HepG2 (cell line): ENCODE measurements around the gene MAPRE3. TPM values are rescaled to one million over a fixed set of nuclear protein-coding genes. Genes with fewer than 3 reads are reported as not detected.

Experiments
- ATAC-seq: fragments of 200-7000 bp; cut with Tn5 transposase; 3 replicates; pipeline ENCODE4 v1.9.1; 2020; ENCODE audit warnings: mild to moderate bottlenecking, moderate library complexity
- BruUV-seq: library from RNA; stranded (reverse); fragments of 400-500 nt; replicated peaks from 2 replicates; lab custom pipeline; 2021; lab: Mats Ljungman, UMichigan
- CTCF ChIA-PET: fragments of 300-600 bp; formaldehyde crosslinking; extraction: SDS; loops from one replicate; lab custom pipeline; 2021; ENCODE audit warnings: low total read pairs, inconsistent platforms, low intra/inter-chr PET ratio; lab: Yijun Ruan, JAX
- POLR2A ChIA-PET: fragments of 350-600 bp; sonication (Branson Sonifier 250); formaldehyde crosslinking; loops from one replicate; lab custom pipeline; 2020; ENCODE audit warnings: antibody characterized with exemption, inconsistent platforms; lab: Yijun Ruan, JAX
- DNase-seq: peaks from one replicate; pipeline ENCODE4 v3.0.0-alpha.2; 2015; ENCODE audit warnings: low spot score
- FAIRE-seq: peaks from 3 replicates; lab custom pipeline; 2011; peaks lifted over from hg19 to GRCh38; lab: Jason Lieb, UNC
- H2AFZ ChIP-seq: one replicate; pipeline ENCODE4 v1.6.1; 2011; ENCODE audit warnings: low read length, inconsistent platforms
- H3K27ac ChIP-seq: fragments of 300-600 bp; 3 replicates; pipeline ENCODE4 v1.8.0; 2011; ENCODE audit warnings: mixed run types, mild to moderate bottlenecking, mixed read lengths, low read length, inconsistent platforms; ENCODE audit not compliant: insufficient read depth; ENCODE audit errors: extremely low read length
- H3K27me3 ChIP-seq, 2 experiments: fragments of 200-600 bp in 1 of 2; 2 replicates in 1 of 2; 3 replicates in 1 of 2; pipeline versions ENCODE4 v1.6.0 to v1.8.0; 2011; ENCODE audit warnings: low read length in 2 of 2, mild to moderate bottlenecking in 2 of 2, moderate library complexity in 2 of 2, inconsistent platforms in 1 of 2; ENCODE audit not compliant: insufficient read depth in 2 of 2, control insufficient read depth in 1 of 2
- H3K36me3 ChIP-seq, 2 experiments: fragments of 200-600 bp in 1 of 2; replicated peaks in 1 of 2; 2 replicates in 1 of 2; 3 replicates in 1 of 2; pipeline versions ENCODE4 v1.5.1 to v1.8.0; 2011; ENCODE audit warnings: low read length in 2 of 2, inconsistent platforms in 1 of 2; ENCODE audit not compliant: insufficient read depth in 2 of 2, control insufficient read depth in 1 of 2
- H3K4me1 ChIP-seq: 2 replicates; pipeline ENCODE4 v1.5.1; 2012; ENCODE audit warnings: low read length, inconsistent platforms; ENCODE audit not compliant: insufficient read depth
- H3K4me2 ChIP-seq: 2 replicates; pipeline ENCODE4 v1.6.0; 2011; ENCODE audit warnings: low read depth, low read length, inconsistent platforms
- H3K4me3 ChIP-seq, 3 experiments: fragments of 200-600 bp in 1 of 3; sonication (generic), shearing (Covaris generic) in 1 of 3; replicated peaks in 1 of 3; 2 replicates each; pipeline ENCODE4 v1.5.1; 2011 to 2016; ENCODE audit warnings: low read length in 3 of 3, inconsistent platforms in 2 of 3, low read depth in 2 of 3, mild to moderate bottlenecking in 2 of 3, control low read depth in 1 of 3, mixed read lengths in 1 of 3; ENCODE audit not compliant: insufficient read depth in 1 of 3
- H3K79me2 ChIP-seq: one replicate; pipeline ENCODE4 v1.6.1; 2011; ENCODE audit warnings: low read length, inconsistent platforms; ENCODE audit not compliant: insufficient read depth
- H3K9ac ChIP-seq: 2 replicates; pipeline ENCODE4 v1.6.0; 2011; ENCODE audit warnings: mild to moderate bottlenecking, low read depth, low read length, inconsistent platforms; ENCODE audit not compliant: insufficient read depth
- H3K9me3 ChIP-seq: 2 replicates; pipeline ENCODE4 v1.5.1; 2012; ENCODE audit warnings: mild to moderate bottlenecking, low read length
- H4K20me1 ChIP-seq: 2 replicates; pipeline ENCODE4 v1.6.0; 2011; ENCODE audit warnings: inconsistent platforms, mild to moderate bottlenecking, low read length, moderate library complexity; ENCODE audit not compliant: insufficient read depth
- ARID2 ChIP-seq: sonication (generic); formaldehyde crosslinking; IDR thresholded peaks from 2 replicates; pipeline ENCODE4 v1.8.1; 2022; ENCODE audit warnings: mild to moderate bottlenecking, missing genetic modification reagents, borderline replicate concordance
- ATM ChIP-seq: fragments of 450-650 bp; IDR thresholded peaks from 2 replicates; pipeline ENCODE4 v1.7.1; 2017; ENCODE audit warnings: mild to moderate bottlenecking, borderline replicate concordance
- CERS6 ChIP-seq: sonication (generic); formaldehyde crosslinking; IDR thresholded peaks from 2 replicates; pipeline ENCODE4 v1.5.0; 2020; ENCODE audit warnings: missing genetic modification reagents
- ELK4 ChIP-seq: sonication (generic); formaldehyde crosslinking; IDR thresholded peaks from 2 replicates; pipeline ENCODE4 v1.9.0; 2021; ENCODE audit warnings: missing genetic modification reagents, borderline replicate concordance
- MAFK ChIP-seq, 2 experiments: IDR thresholded peaks in 1 of 2; conservative IDR thresholded peaks in 1 of 2; 2 replicates each; pipeline ENCODE4 v1.6.1; 2011; ENCODE audit warnings: improper control_type of control experiment in 2 of 2, low read length in 2 of 2
- MED8 ChIP-seq: sonication (generic); formaldehyde crosslinking; IDR thresholded peaks from 2 replicates; pipeline ENCODE4 v1.8.1; 2023; ENCODE audit warnings: mild to moderate bottlenecking, missing genetic modification reagents; ENCODE audit not compliant: insufficient replicate concordance
- PPARG ChIP-seq: conservative IDR thresholded peaks from 2 replicates; pipeline ENCODE4 v1.6.1; 2016; ENCODE audit warnings: missing biosample characterization, missing genetic modification reagents
- PREB ChIP-seq: sonication (generic); formaldehyde crosslinking; IDR thresholded peaks from 2 replicates; pipeline ENCODE4 v1.4.0; 2020; ENCODE audit warnings: missing genetic modification reagents
- SALL1 ChIP-seq: sonication (generic); formaldehyde crosslinking; IDR thresholded peaks from 2 replicates; pipeline ENCODE4 v1.8.0; 2022; ENCODE audit warnings: mild to moderate bottlenecking, missing genetic modification reagents
- SMARCE1 ChIP-seq: fragments of 450-650 bp; IDR thresholded peaks from 2 replicates; pipeline ENCODE4 v1.6.1; 2017; ENCODE audit warnings: borderline replicate concordance
- SP4 ChIP-seq: sonication (generic); formaldehyde crosslinking; IDR thresholded peaks from 2 replicates; pipeline ENCODE4 v1.8.1; 2023; ENCODE audit warnings: mild to moderate bottlenecking, missing genetic modification reagents
- STAT6 ChIP-seq: sonication (generic); formaldehyde crosslinking; IDR thresholded peaks from 2 replicates; pipeline ENCODE4 v1.4.0; 2020; ENCODE audit warnings: missing genetic modification reagents, mild to moderate bottlenecking, borderline replicate concordance
- ZNF329 ChIP-seq: sonication (generic); formaldehyde crosslinking; IDR thresholded peaks from 2 replicates; pipeline ENCODE4 v1.9.0; 2021; ENCODE audit warnings: low read depth, mild to moderate bottlenecking, missing genetic modification reagents
- ZNF414 ChIP-seq: sonication (generic); formaldehyde crosslinking; IDR thresholded peaks from 2 replicates; pipeline ENCODE4 v1.5.0; 2020; ENCODE audit warnings: missing genetic modification reagents
- ZNF841 ChIP-seq: sonication (generic); formaldehyde crosslinking; IDR thresholded peaks from 2 replicates; pipeline ENCODE4 v1.8.1; 2023; ENCODE audit warnings: missing genetic modification reagents, borderline replicate concordance
- WGBS: methylation state at CpG from one replicate; pipeline ENCODE4 v1.1.6; 2017; ENCODE audit warnings: low lambda C conversion rate; 5-methylcytosine and 5-hydroxymethylcytosine counted together
- in situ Hi-C: cut with HindIII; loops from 2 replicates; pipeline ENCODE4 v1.10.0; 2017; ENCODE audit warnings: low pct_unique_long_range_greater_than_20kb; ENCODE audit not compliant: extremely low pct_ligation_motif_present
- intact Hi-C: fragments of 100-400 bp; cut with micrococcal nuclease; formaldehyde crosslinking; loops from one replicate; pipeline ENCODE4 v1.10.0; 2022; ENCODE audit not compliant: unreplicated experiment
- polyA plus RNA-seq, 8 experiments: library from polyadenylated mRNA; depleted of rRNA in 3 of 8; stranded (reverse) in 7 of 8; unstranded in 1 of 8; fragments of >200 nt; fragmentation: Illumina TruSeq in 4 of 8; extraction: Trizol in 4 of 8; gene quantifications; 2 replicates each; pipeline versions ENCODE4 v1.2.1 to v1.2.3, GENCODE V29; 2011 to 2016; ENCODE audit warnings: low read depth in 4 of 8, missing spikeins in 1 of 8, mixed read lengths in 1 of 8; ENCODE audit not compliant: insufficient read depth in 1 of 8
- total RNA-seq, 5 experiments: library from RNA; depleted of rRNA; stranded (reverse); fragments of >200 nt; fragmentation: Illumina TruSeq; extraction: Trizol; gene quantifications; 2 replicates each; pipeline ENCODE4 v1.2.3, GENCODE V29; 2016; ENCODE audit warnings: low read depth in 1 of 5

Gene MAPRE3
- total and polyA plus RNA-seq, 2 of the 13 experiments (the other 11 are each of a cell fraction or from before 2014, with no cell fraction given): 0.31 to 0.91 TPM

- Histone ChIP-seq H2AFZ (no peak overlapping the region), H3K9me3 (no peaks in the 10 kb centered on the region), H3K27ac (no peak overlapping the region), H3K4me2 (no peak overlapping the region), H3K27me3 (peaks cover 0 to 59% of the 10 kb centered on the region in 2 experiments; a peak in 4 of 5 replicates), H3K4me1 (peaks cover 13% of the 10 kb centered on the region), H4K20me1 (no peaks in the 10 kb centered on the region), H3K9ac (no peak overlapping the region)
- DNase-seq (no peak), FAIRE-seq (no peak), ATAC-seq (no peak)
- WGBS: 28% methylated on average over 9 of the region's 9 CpGs
- TF ChIP-seq SALL1 (CRISPR knock-in tag): no peak
- no peak for TF ChIP-seq ELK4 (CRISPR knock-in tag)
- no peak for TF ChIP-seq CERS6 (CRISPR knock-in tag)
- TF ChIP-seq ZNF414 (CRISPR knock-in tag): no peak
- TF ChIP-seq STAT6 (CRISPR knock-in tag): no peak
- no peak for TF ChIP-seq ZNF329 (CRISPR knock-in tag)
- no peak for TF ChIP-seq ZNF841 (CRISPR knock-in tag)
- no peak for TF ChIP-seq ATM
- TF ChIP-seq SMARCE1: no peak
- TF ChIP-seq ARID2 (CRISPR knock-in tag): no peak
- no peak for TF ChIP-seq MED8 (CRISPR knock-in tag)
- TF ChIP-seq PPARG (CRISPR knock-in tag): no peak
- TF ChIP-seq MAFK (conservative IDR thresholded peaks at IDR 0.05 in 1 of 2, IDR thresholded peaks at IDR 0.05 in 1 of 2; ENCODE audit: low read length in 2 of 2): no peak
- no peak for TF ChIP-seq SP4 (CRISPR knock-in tag)
- TF ChIP-seq PREB (CRISPR knock-in tag): no peak
- TF ChIP-seq, all 625 proteins: peak for 0
- no peak overlapping the region for H3K4me3 ChIP-seq
- BruUV-seq: no TSS peak
- POLR2A ChIA-PET: no interaction called here
- intact Hi-C loops (no loop called here), in situ Hi-C loops (no loop called here)
- H3K36me3 ChIP-seq: no peaks in the 10 kb centered on the region
- no peaks in the 10 kb centered on the region for H3K79me2 ChIP-seq
- CTCF ChIA-PET: no interaction called here
Observed at GRCh38 chr2:26971911-26972786, 1.7 kb downstream of the MAPRE3 start.
